ENCODE measurements around the gene SLC15A1. TPM values are rescaled to one million over a fixed set of nuclear protein-coding genes. Genes with fewer than 3 reads are reported as not detected.

SLC15A1 gene
- total RNA-seq, 1 experiment from 2014 or later: 1.9 TPM

DNA sequence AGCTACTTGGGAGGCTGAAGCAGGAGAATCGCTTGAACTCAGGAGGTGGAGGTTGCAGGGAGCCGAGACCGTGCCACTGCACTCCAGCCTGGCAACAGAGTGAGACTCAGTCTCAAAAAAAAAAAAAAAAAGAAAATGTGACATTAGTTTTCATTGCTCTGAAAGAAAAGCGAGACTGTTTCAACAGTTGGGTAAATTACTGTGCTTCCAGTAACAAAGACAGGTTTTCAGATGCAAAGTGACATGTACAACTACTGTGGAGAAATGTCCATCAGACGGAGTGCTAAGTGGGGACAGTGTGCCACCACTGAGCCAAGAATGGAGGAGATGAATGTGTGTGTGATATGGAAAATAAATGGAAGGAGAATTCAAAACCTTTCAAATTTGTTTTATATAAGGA lies 24.2 kb upstream of the SLC15A1 start:
- Histone ChIP-seq H2BK20ac (ENCODE audit: low read depth, low read length, poor library complexity, severe bottlenecking) (no peak overlapping the region), H2AFZ (ENCODE audit: low read length) (no peak overlapping the region), H2BK120ac (ENCODE audit: low read depth, low read length, poor library complexity, severe bottlenecking) (no peak overlapping the region), H4K8ac (replicated peaks; ENCODE audit: insufficient read length, low read depth, low read length) (no peak overlapping the region), H2BK12ac (ENCODE audit: insufficient read length, low read depth, low read length) (no peak overlapping the region), H2BK5ac (ENCODE audit: insufficient read length, low read length) (no peak overlapping the region), H3K9me3 (ENCODE audit: control insufficient read depth, low read depth, low read length) (no peaks in the 10 kb centered on the region), H3K18ac (ENCODE audit: insufficient read length, low read depth, low read length) (no peak overlapping the region), H3K4me2 (ENCODE audit: insufficient read depth, insufficient read length, low read length) (no peak overlapping the region), H3K79me1 (ENCODE audit: insufficient read depth, low read depth, low read length, poor library complexity, severe bottlenecking) (no peaks in the 10 kb centered on the region), H3K56ac (ENCODE audit: insufficient read length, low read depth, low read length) (no peak overlapping the region), H2AK5ac (ENCODE audit: insufficient read length, low read length) (no peak overlapping the region), H4K91ac (ENCODE audit: insufficient read length, low read depth, low read length) (no peak overlapping the region), H3K79me2 (ENCODE audit: insufficient read depth, low read length) (no peaks in the 10 kb centered on the region), H3K23me2 (ENCODE audit: insufficient read length, low read depth, low read length, poor library complexity, severe bottlenecking) (no peaks in the 10 kb centered on the region), H3K9ac (ENCODE audit: extremely low read depth, insufficient read length, low read length) (no peak overlapping the region), H3K23ac (ENCODE audit: insufficient read length, low read depth, low read length) (no peak overlapping the region), H4K20me1 (ENCODE audit: control insufficient read depth, insufficient read depth, insufficient read length) (no peaks in the 10 kb centered on the region), H3K27ac (ENCODE audit: insufficient read length, low read depth, low read length) (no peak overlapping the region), H3K4ac (ENCODE audit: low read depth, low read length) (no peak overlapping the region), H3T11ph (ENCODE audit: low read length) (no peak overlapping the region), H3K4me1 (ENCODE audit: insufficient read depth, low read length) (no peaks in the 10 kb centered on the region; the same call in 1 of the 2 replicates), H3K27me3 (ENCODE audit: insufficient read depth, low read length) (no peaks in the 10 kb centered on the region), H4K5ac (ENCODE audit: insufficient read length, low read depth, low read length) (no peak overlapping the region), H2BK15ac (ENCODE audit: low read depth, low read length) (no peak overlapping the region), H3K14ac (ENCODE audit: insufficient read depth, low read length) (no peak overlapping the region)
- TF ChIP-seq, protein P1, sequence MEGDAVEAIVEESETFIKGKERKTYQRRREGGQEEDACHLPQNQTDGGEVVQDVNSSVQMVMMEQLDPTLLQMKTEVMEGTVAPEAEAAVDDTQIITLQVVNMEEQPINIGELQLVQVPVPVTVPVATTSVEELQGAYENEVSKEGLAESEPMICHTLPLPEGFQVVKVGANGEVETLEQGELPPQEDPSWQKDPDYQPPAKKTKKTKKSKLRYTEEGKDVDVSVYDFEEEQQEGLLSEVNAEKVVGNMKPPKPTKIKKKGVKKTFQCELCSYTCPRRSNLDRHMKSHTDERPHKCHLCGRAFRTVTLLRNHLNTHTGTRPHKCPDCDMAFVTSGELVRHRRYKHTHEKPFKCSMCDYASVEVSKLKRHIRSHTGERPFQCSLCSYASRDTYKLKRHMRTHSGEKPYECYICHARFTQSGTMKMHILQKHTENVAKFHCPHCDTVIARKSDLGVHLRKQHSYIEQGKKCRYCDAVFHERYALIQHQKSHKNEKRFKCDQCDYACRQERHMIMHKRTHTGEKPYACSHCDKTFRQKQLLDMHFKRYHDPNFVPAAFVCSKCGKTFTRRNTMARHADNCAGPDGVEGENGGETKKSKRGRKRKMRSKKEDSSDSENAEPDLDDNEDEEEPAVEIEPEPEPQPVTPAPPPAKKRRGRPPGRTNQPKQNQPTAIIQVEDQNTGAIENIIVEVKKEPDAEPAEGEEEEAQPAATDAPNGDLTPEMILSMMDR (conservative IDR thresholded peaks at IDR 0.05): no peak
- H3K27me3 Mint-ChIP-seq (ENCODE audit: low read depth): no peaks in the 10 kb centered on the region; the same call in 1 of the 2 replicates
- H3K9me3 Mint-ChIP-seq: no peaks in the 10 kb centered on the region
- H3K4me3 Mint-ChIP-seq: no peak overlapping the region
- H3K27ac Mint-ChIP-seq: no peak overlapping the region
- H3K4me1 Mint-ChIP-seq: peaks cover 9 to 10% of the 10 kb centered on the region in 2 experiments
- WGBS (ENCODE audit: extremely low coverage, insufficient read length, low lambda C conversion rate): no CpG with 5 or more reads among the region's 5 CpGs
- DNase-seq: no peak
- no peaks in the 10 kb centered on the region; a peak in 1 of 7 replicates for H3K36me3 Mint-ChIP-seq (ENCODE audit: insufficient read depth in 1 of 3, low read depth in 3 of 3)

Measured in H9 (cell line).